DOHH2 (cell line): ENCODE data around the gene TNFSF4.
"Not testable (repeated sequence)": the region's sequence is repeated elsewhere in the genome, so short reads cannot be mapped to it uniquely, and the experiment has no call there.

Source experiments
- H3F3A ChIP-seq: fragments of 200-600 bp; sonication (generic), shearing (Covaris generic); 2 replicates; pipeline ENCODE4 v1.6.0; 2016; ENCODE audit warnings: antibody characterized with exemption, mild to moderate bottlenecking; ENCODE audit not compliant: control insufficient read depth, insufficient read depth
- H3K27ac ChIP-seq: fragments of 200-600 bp; sonication (generic); 2 replicates; pipeline ENCODE4 v1.5.1; 2014; ENCODE audit warnings: low read depth, mild to moderate bottlenecking, low read length, moderate library complexity
- H3K27me3 ChIP-seq: fragments of 200-600 bp; sonication (generic); 2 replicates; pipeline ENCODE4 v1.6.1; 2014; ENCODE audit warnings: mild to moderate bottlenecking, low read length, mixed read lengths; ENCODE audit not compliant: control insufficient read depth
- H3K36me3 ChIP-seq: fragments of 200-600 bp; sonication (generic); 2 replicates; pipeline ENCODE4 v1.6.1; 2014; ENCODE audit warnings: mild to moderate bottlenecking, low read length, moderate library complexity, mixed read lengths; ENCODE audit not compliant: control insufficient read depth
- H3K4me1 ChIP-seq: fragments of 200-600 bp; sonication (generic); 2 replicates; pipeline ENCODE4 v1.6.1; 2014; ENCODE audit warnings: mild to moderate bottlenecking, low read length, mixed read lengths; ENCODE audit not compliant: control insufficient read depth
- H3K4me2 ChIP-seq: fragments of 200-600 bp; sonication (generic); 2 replicates; pipeline ENCODE4 v1.6.0; 2014; ENCODE audit warnings: mild to moderate bottlenecking, low read length, moderate library complexity
- H3K4me3 ChIP-seq: fragments of 200-600 bp; sonication (generic); 2 replicates; pipeline ENCODE4 v1.5.1; 2014; ENCODE audit warnings: mild to moderate bottlenecking, low read length, mixed read lengths
- H3K79me2 ChIP-seq: fragments of 200-600 bp; sonication (generic); 2 replicates; pipeline ENCODE4 v1.6.1; 2014; ENCODE audit warnings: mild to moderate bottlenecking, low read length, mixed read lengths; ENCODE audit not compliant: control insufficient read depth
- H3K9me2 ChIP-seq: fragments of 200-600 bp; sonication (generic); replicated peaks from 2 replicates; pipeline ENCODE4 v1.6.1; 2014; ENCODE audit warnings: mild to moderate bottlenecking, low read length, mixed read lengths; ENCODE audit not compliant: control insufficient read depth
- H3K9me3 ChIP-seq: fragments of 200-600 bp; sonication (generic); 2 replicates; pipeline ENCODE4 v1.6.1; 2014; ENCODE audit warnings: antibody characterized with exemption, low read length, mixed read lengths; ENCODE audit not compliant: control insufficient read depth, insufficient read depth
- H4K20me1 ChIP-seq: fragments of 200-600 bp; sonication (generic); 2 replicates; pipeline ENCODE4 v1.6.0; 2014; ENCODE audit warnings: low read depth, mild to moderate bottlenecking, antibody characterized with exemption, low read length, moderate library complexity; ENCODE audit not compliant: control insufficient read depth, insufficient read depth
- EZH2phosphoT487 ChIP-seq: fragments of 200-600 bp; sonication (generic); IDR thresholded peaks from 2 replicates; pipeline ENCODE4 v1.6.1; 2017; ENCODE audit warnings: borderline replicate concordance, mild to moderate bottlenecking, antibody characterized with exemption, low read length, moderate library complexity, mixed read lengths
- TF ChIP-seq, protein P1 (sequence below): fragments of 200-600 bp; sonication (generic); IDR thresholded peaks from one replicate; pipeline ENCODE4 v1.5.1; 2014; ENCODE audit warnings: antibody characterized with exemption, mild to moderate bottlenecking, low read depth, low read length; ENCODE audit not compliant: poor library complexity, severe bottlenecking

TNFSF4 gene

DNA sequence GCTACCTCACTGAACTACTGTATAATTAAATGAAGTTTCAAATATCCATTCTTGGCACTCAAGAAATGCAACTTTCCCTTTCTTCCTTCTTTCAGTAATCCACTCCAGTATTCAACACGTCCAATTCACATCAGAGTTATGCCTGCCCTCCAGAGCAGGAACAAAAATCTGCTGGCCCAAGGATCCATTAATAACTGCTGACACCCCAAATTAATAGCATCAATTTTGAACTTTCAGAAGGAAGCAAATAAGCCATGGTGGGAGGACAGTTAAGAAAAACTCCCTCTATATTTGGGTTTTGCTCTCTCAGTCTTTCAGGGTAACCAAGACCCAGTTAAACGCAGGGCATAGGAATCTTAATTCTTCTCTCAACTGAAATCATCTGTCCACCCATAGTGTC is 31.9 kb upstream of the TNFSF4 start:
- TF ChIP-seq, protein P1, sequence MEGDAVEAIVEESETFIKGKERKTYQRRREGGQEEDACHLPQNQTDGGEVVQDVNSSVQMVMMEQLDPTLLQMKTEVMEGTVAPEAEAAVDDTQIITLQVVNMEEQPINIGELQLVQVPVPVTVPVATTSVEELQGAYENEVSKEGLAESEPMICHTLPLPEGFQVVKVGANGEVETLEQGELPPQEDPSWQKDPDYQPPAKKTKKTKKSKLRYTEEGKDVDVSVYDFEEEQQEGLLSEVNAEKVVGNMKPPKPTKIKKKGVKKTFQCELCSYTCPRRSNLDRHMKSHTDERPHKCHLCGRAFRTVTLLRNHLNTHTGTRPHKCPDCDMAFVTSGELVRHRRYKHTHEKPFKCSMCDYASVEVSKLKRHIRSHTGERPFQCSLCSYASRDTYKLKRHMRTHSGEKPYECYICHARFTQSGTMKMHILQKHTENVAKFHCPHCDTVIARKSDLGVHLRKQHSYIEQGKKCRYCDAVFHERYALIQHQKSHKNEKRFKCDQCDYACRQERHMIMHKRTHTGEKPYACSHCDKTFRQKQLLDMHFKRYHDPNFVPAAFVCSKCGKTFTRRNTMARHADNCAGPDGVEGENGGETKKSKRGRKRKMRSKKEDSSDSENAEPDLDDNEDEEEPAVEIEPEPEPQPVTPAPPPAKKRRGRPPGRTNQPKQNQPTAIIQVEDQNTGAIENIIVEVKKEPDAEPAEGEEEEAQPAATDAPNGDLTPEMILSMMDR = no peak
- no peak for TF ChIP-seq EZH2phosphoT487
- no peaks in the 10 kb centered on the region for H3K36me3 ChIP-seq
- H3F3A ChIP-seq = no peaks in the 10 kb centered on the region

DNA sequence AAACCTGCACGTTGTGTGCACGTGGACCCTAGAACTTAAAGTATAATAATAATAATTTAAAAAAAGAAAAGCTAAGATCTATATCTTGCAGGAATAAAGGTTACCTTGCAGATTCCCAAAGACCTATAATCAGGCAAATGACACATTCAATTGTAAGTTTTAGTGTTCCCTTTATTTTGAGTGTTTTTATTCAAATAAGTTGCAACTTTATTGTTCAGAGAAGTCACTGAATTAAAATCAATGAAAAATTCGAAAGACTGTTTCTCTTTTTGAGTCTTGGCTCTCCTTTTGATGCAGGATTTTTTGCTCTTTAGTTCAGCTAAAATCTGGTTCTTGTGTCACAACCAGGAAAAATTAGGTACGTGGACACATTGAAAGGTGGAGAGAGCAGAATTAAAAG is 27.8 kb upstream of the TNFSF4 start:
- no peak for TF ChIP-seq EZH2phosphoT487
- TF ChIP-seq, protein P1 = no peak
- H3K9me2 ChIP-seq = no peaks in the 10 kb centered on the region

More for the DNA sequence above, 31.9 kb upstream of the TNFSF4 start:
- Histone ChIP-seq H4K20me1 (no peaks in the 10 kb centered on the region), H3K9me2 (no peaks in the 10 kb centered on the region), H3K4me2 (no peak overlapping the region), H3K27ac (no peak overlapping the region), H3K27me3 (no peaks in the 10 kb centered on the region), H3K79me2 (no peaks in the 10 kb centered on the region), H3K9me3 (peaks cover 7% of the 10 kb centered on the region; the same call in 1 of the 2 replicates), H3K4me3 (no peak overlapping the region), H3K4me1 (peaks cover 11% of the 10 kb centered on the region)

DNA sequence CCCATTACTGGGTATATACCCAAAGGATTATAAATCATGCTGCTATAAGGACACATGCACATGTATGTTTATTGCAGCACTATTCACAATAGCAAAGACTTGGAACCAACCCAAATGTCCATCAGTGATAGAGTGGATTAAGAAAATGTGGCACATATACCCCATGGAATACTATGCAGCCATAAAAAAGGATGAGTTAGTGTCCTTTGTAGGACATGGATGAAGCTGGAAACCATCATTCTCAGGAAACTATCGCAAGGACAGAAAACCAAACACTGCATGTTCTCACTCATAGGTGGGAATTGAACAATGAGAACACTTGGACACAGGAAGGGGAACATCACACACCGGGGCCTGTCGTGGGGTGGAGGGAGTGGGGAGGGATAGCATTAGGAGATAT is 27.3 kb upstream of the TNFSF4 start:
- H3K79me2 ChIP-seq, H4K20me1 ChIP-seq, H3F3A ChIP-seq, H3K9me2 ChIP-seq, H3K4me1 ChIP-seq, H3K27me3 ChIP-seq, H3K36me3 ChIP-seq, H3K9me3 ChIP-seq, H3K4me2 ChIP-seq, H3K4me3 ChIP-seq, H3K27ac ChIP-seq: not testable (repeated sequence)

More for the DNA sequence above, 27.8 kb upstream of the TNFSF4 start:
- Histone ChIP-seq H3F3A (no peaks in the 10 kb centered on the region), H3K9me3 (0 out of 2 replicates have a peak, but pooled peaks cover 3% of the 10 kb centered on the region), H4K20me1 (no peaks in the 10 kb centered on the region), H3K27me3 (no peaks in the 10 kb centered on the region), H3K79me2 (no peaks in the 10 kb centered on the region), H3K4me2 (no peak overlapping the region), H3K36me3 (no peaks in the 10 kb centered on the region), H3K4me1 (peaks cover 5% of the 10 kb centered on the region; the same call in 1 of the 2 replicates), H3K4me3 (no peak overlapping the region), H3K27ac (no peak overlapping the region)

DNA sequence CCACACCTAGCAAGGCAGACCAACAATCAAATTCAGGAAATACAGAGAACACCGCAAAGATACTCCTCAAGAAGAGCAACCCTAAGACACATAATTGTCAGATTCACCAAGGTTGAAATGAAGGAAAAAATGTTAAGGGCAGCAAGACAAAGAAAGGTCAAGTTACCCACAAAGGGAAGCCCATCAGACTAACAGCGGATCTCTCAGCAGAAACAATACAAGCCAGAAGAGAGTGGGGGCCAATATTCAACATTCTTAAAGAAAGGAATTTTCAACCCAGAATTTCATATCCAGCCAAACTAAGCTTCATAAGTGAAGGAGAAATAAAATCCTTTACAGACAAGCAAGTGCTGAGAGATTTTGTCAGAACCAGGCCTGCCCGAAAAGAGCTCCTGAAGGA is 21.9 kb upstream of the TNFSF4 start:
- H4K20me1 ChIP-seq, H3K4me2 ChIP-seq, H3K79me2 ChIP-seq, H3K4me3 ChIP-seq, H3F3A ChIP-seq, H3K27me3 ChIP-seq, H3K36me3 ChIP-seq, H3K9me3 ChIP-seq, H3K27ac ChIP-seq, H3K9me2 ChIP-seq: not testable (repeated sequence)
- H3K4me1 ChIP-seq = peaks cover 13% of the 10 kb centered on the region
